SU-DHL-6 (cell line): ENCODE results near the gene RDH13.

Source experiments
- EZH2phosphoT487 ChIP-seq: fragments of 200-600 bp; sonication (generic), shearing (Covaris generic); conservative IDR thresholded peaks from 2 replicates; pipeline ENCODE4 v1.6.1; 2018; ENCODE audit warnings: mild to moderate bottlenecking, antibody characterized with exemption, low read length, moderate library complexity, mixed read lengths
- TF ChIP-seq, protein P1 (sequence below): fragments of 200-600 bp; sonication (generic); IDR thresholded peaks from one replicate; pipeline ENCODE4 v1.5.1; 2017; ENCODE audit warnings: antibody characterized with exemption, mild to moderate bottlenecking, low read length, moderate library complexity; ENCODE audit not compliant: insufficient read depth, poor library complexity, severe bottlenecking

GRCh38 chr19:55071129-55071502 lies 8.2 kb upstream of the RDH13 start:
- TF ChIP-seq, protein P1, sequence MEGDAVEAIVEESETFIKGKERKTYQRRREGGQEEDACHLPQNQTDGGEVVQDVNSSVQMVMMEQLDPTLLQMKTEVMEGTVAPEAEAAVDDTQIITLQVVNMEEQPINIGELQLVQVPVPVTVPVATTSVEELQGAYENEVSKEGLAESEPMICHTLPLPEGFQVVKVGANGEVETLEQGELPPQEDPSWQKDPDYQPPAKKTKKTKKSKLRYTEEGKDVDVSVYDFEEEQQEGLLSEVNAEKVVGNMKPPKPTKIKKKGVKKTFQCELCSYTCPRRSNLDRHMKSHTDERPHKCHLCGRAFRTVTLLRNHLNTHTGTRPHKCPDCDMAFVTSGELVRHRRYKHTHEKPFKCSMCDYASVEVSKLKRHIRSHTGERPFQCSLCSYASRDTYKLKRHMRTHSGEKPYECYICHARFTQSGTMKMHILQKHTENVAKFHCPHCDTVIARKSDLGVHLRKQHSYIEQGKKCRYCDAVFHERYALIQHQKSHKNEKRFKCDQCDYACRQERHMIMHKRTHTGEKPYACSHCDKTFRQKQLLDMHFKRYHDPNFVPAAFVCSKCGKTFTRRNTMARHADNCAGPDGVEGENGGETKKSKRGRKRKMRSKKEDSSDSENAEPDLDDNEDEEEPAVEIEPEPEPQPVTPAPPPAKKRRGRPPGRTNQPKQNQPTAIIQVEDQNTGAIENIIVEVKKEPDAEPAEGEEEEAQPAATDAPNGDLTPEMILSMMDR = no peak
- no peak for TF ChIP-seq EZH2phosphoT487
